Smooth muscle cell of trachea (primary cell): Measurements from ENCODE around the gene SLC1A1. TPM values are rescaled to one million over a fixed set of nuclear protein-coding genes. Genes with fewer than 3 reads are reported as not detected.

Experiments used
- total RNA-seq: library from RNA; depleted of rRNA; stranded (reverse); fragments of >200 nt; gene quantifications from 2 replicates; pipeline ENCODE4 v1.2.1, GENCODE V29; 2014

The SLC1A1 gene
- total RNA-seq, result 7.7 and 12.9 TPM in 2 replicates

GRCh38 chr9:4489919-4490704 is at the start of gene SLC1A1:
Gene SLC1A1 (plus strand): TSS chr9:4490468. CDS start chr9:4490680, 212 bp downstream.

Other genes with a start within 250 kb of the SLC1A1 start
- 23.1 and 24.5 TPM in 2 replicates for gene GLIS3, start 190.4 kb upstream of the SLC1A1 start, total RNA-seq
- 7.3 and 7.6 TPM in 2 replicates for gene PLPP6, start 171.8 kb downstream of the SLC1A1 start, total RNA-seq
- 0.15 and 0.17 TPM in 2 replicates for gene SPATA6L, start 176.0 kb downstream of the SLC1A1 start, total RNA-seq
- 24.4 and 30.1 TPM in 2 replicates for gene CDC37L1, start 189.1 kb downstream of the SLC1A1 start, total RNA-seq